HG02763 (cell line): ENCODE results near the gene COASY.
"Not testable (repeated sequence)": the region's sequence is repeated elsewhere in the genome, so short reads cannot be mapped to it uniquely, and the experiment has no call there.

Source experiments
- ATAC-seq: cut with Tn5 transposase; IDR thresholded peaks from one replicate; pipeline ENCODE4 v1.9.1; 2021; ENCODE audit warnings: mild to moderate bottlenecking, moderate library complexity; ENCODE audit not compliant: unreplicated experiment

The COASY gene

GRCh38 chr17:42531455-42532354 is 30.2 kb upstream of the COASY start:
- no peak for ATAC-seq

GRCh38 chr17:42535155-42536047 is 26.5 kb upstream of the COASY start:
- no peak for ATAC-seq

- peak; percentile 81 for ATAC-seq
These were observed 25.9 kb upstream of the COASY start, which contains the start of gene NAGLU for GRCh38 chr17:42536048-42536371. Gene NAGLU, plus strand, starts transcription at chr17:42536241. Its CDS starts 32 bp downstream, at chr17:42536273.

GRCh38 chr17:42536372-42537155 is 25.4 kb upstream of the COASY start:
- peak; percentile 70 for ATAC-seq

- ATAC-seq, result no peak
These were observed 24.7 kb upstream of the COASY start for GRCh38 chr17:42537156-42537805.

GRCh38 chr17:42537826-42538451 is 24.0 kb upstream of the COASY start:
- ATAC-seq, result no peak

- ATAC-seq, result no peak
These were observed 23.5 kb upstream of the COASY start for GRCh38 chr17:42538482-42538881.

GRCh38 chr17:42540558-42540957 is 21.4 kb upstream of the COASY start:
- ATAC-seq, result not testable (repeated sequence)

- no peak for ATAC-seq
These were observed 20.7 kb upstream of the COASY start for GRCh38 chr17:42541041-42541833.

GRCh38 chr17:42543190-42544079 is 18.5 kb upstream of the COASY start:
- ATAC-seq, result no peak

GRCh38 chr17:42544874-42545283 is 17.1 kb upstream of the COASY start:
- ATAC-seq, result no peak

- ATAC-seq, result not testable (repeated sequence)
These were observed 16.0 kb upstream of the COASY start for GRCh38 chr17:42545755-42546505.

- no peak for ATAC-seq
These were observed 14.9 kb upstream of the COASY start for GRCh38 chr17:42547001-42547461.

- ATAC-seq, result no peak
These were observed 14.3 kb upstream of the COASY start for GRCh38 chr17:42547698-42548069.

- peak; percentile 55 for ATAC-seq
These were observed 13.7 kb upstream of the COASY start for GRCh38 chr17:42548070-42548837.

- no peak for ATAC-seq
These were observed 12.8 kb upstream of the COASY start for GRCh38 chr17:42548993-42549755.
